SKM-1 (cell line): ENCODE results near the gene PRIM2.
"Not testable (repeated sequence)": the region's sequence is repeated elsewhere in the genome, so short reads cannot be mapped to it uniquely, and the experiment has no call there.

Experiments
- DNase-seq: peaks from one replicate; lab custom pipeline; 2025; ENCODE audit not compliant: unreplicated experiment; lab: John Stamatoyannopoulos, UW

PRIM2 gene

DNA sequence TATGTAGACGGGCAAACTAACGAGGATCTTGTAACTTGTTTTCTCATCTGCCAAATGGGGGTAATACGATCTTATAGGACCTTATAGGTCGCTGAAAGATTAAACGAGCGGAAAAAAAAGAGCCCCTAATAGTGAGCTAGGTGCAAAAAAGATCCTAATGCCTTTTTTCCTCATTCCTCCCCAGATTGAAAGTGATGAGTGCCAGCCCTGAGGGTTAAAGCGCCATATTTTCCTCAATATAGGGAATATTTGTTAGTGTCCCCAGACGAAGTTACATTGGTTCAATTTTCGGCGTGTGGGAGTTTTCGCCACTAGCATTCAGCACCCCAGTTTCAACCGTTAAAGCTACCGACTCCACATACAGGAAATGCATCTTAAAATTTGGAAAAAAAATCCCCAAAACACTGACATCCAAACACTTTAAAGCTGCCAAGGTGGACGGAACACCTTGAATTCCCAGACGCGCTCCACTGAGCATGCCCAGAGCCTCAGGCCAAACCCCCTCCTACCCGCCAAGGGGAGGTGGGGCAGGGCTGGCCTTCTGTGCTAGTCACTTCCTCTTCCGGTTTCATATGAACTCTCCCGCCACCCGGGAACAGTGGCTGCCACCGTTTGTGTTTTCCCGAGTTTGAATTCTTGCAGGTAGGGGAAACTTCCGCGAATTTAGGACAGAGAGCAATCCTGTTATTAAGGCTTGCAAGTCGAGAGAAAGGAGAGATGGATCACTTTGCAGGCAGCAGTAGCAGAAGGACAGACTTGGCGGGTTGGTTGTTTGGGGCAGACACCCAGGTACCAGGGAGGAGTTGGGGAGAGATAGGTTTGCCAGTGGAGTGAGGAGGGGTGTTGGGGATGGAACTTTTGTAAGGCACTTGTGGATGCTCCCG, at the start of gene PRIM2:
PRIM2 (plus strand) TSS at position 571 of the 884 bp plus-strand sequence. CDS start 816 bp downstream, outside the sequence.
- peak; percentile 82 for DNase-seq

DNA sequence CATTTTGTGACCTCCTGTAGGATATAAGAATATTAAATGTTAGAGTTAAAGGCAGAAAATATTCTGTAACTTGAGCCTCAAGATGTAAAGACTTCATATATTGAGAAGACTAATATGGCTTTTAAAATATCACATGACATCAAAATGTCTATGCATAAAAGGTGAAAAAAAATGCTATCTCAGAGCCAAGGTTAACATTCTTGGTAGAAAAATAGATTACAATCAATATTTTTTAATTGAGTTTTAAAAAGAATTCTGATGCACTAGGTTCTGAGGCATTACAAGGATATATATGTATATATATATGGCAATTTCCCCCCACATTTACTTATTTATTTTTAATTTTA, 49.2 kb upstream of the PRIM2 start:
- no peak for DNase-seq

GRCh38 chr6:57274113-57274824, 43.2 kb upstream of the PRIM2 start:
- DNase-seq = not testable (repeated sequence)

DNA sequence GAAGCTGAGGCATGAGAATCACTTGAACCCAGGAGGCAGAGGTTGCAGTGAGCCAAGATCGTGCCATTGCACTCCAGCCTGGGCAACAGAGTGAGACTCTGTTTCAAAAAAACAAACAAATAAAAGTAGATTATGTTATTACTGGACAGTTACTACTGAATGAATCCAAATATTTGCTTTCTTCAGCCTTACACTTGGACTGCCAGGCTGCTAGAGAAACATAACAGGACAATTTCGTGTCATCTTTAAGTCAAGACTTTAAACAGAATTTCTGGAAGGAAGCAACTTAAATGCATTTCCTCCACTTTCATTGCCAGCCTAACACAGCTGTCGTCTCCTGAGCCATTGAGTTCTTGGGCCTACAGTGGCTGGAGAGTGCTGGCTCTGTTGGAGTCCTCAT, 42.0 kb upstream of the PRIM2 start:
- no peak for DNase-seq

DNA sequence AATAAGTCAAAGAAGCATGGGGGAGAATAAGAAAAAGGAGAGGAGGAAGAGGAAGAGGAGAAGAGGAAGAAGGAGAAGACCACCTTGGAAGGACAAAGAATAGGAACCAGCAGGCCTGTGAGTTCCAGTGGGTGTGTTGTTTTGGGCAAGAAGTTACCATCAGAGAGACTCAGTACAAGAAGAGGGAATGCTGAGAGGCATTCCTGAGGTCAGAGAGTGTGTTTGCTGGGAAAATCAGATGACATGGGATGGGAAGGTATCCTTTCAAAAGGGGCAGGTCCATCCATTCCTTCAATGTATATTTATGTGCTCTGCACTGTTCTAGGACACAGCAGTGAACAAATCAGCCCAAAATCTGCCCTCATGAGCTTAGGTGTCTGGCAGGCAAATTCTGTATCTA, 40.5 kb upstream of the PRIM2 start:
- no peak for DNase-seq

GRCh38 chr6:57278570-57278969, 38.9 kb upstream of the PRIM2 start:
- no peak for DNase-seq

GRCh38 chr6:57279013-57279412, 38.4 kb upstream of the PRIM2 start:
- no peak for DNase-seq

- no peak for DNase-seq
Measured at GRCh38 chr6:57283106-57283505, 34.3 kb upstream of the PRIM2 start.

DNA sequence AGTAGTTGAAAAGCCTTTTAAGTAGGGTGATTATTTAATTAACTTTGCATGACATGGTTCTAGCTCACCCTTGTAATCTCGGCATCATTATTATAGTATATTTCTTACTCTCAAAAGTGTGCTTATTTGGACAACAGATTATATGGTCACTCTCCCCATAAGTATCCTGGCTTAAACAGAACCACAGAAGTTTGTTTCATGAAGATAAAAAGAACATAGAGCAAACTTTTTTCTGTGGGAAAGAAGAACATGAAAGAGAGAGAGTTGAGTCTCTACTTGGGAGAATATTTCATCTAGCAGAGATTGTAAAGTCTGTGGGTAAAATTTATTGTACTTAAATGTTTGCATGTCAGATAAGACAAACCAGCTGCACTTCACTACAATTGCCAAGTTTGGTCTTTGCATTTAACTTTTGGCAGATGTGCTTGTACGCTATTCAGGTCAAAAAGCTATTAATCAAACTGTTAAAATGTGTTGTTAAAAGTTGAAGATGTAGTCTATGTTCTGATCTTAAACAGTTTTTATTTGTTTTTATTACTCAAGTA, 33.4 kb upstream of the PRIM2 start:
- no peak for DNase-seq

GRCh38 chr6:57288136-57288535, 29.3 kb upstream of the PRIM2 start:
- DNase-seq = not testable (repeated sequence)

- DNase-seq = not testable (repeated sequence)
Measured at GRCh38 chr6:57293472-57293871, 24.0 kb upstream of the PRIM2 start.

DNA sequence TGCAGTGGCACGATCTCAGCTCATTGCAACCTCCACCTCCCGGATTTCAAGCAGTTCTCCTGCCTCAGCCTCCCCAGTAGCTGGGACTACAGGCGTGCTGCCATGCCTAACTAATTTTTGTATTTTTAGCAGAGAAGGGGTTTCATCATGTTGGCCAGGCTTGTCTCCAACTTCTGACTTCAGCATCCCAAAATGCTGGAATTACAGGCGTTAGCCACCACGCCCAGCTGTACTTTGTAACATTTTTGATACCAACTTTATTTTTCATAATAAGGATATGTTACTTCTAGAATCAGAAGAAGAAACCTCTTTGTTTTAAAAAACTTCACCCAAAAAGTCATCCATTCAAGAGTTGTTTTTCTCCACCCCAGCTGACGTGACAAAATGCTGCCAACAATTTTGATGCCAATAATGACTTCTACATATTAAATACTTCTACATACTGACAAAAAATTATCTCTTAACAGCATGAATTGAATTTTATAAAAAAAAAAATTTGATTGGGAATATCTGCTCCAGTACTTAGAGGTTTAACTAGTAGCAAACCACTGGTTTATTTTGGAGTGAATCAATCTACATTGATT, 22.5 kb upstream of the PRIM2 start:
- no peak for DNase-seq

GRCh38 chr6:57297505-57297904, 19.9 kb upstream of the PRIM2 start:
- DNase-seq = no peak

DNA sequence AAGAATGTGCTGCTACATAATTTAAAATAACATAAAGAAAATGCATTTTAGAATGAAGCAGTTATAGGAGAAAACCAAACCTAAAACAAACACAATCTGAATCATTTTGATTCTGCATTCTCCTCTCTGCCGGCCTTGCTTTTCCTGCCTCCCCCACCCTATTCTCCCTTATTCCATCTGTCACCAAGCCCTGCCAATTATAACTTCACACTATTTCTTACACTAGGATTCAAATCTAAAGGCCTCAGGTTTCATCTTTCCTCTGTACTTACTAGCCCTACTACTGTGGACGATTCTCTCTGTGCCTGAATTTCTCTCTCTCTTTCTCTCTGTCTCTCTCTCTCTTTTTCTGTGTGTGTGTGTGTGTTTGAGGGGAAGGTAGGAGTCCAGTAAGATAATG, 18.7 kb upstream of the PRIM2 start:
- DNase-seq = no peak

- no peak for DNase-seq
Measured at GRCh38 chr6:57301757-57302156, 15.7 kb upstream of the PRIM2 start.

DNA sequence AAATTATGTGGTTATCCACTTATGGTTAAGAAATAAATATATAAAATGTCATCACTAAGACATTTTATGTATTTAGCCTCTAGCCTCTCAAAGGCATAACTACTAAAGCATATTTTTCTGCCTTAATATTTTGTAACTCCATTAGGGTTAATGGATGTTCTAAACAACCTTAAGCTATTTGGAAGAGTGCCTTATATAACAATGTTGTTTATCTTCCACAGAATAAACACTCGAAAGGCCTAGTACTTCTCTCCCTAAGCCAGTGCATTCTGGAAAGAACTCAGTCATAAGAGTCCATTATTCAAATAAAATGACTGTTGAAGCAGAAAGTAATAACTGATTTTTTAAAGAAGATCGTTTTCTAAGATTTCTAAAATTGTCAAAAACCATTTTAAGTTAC, 15.0 kb upstream of the PRIM2 start:
- no peak for DNase-seq

GRCh38 chr6:57303931-57304681, 13.3 kb upstream of the PRIM2 start:
- DNase-seq = no peak

- no peak for DNase-seq
Measured at GRCh38 chr6:57305107-57305506, 12.3 kb upstream of the PRIM2 start.

GRCh38 chr6:57305761-57306160, 11.7 kb upstream of the PRIM2 start:
- DNase-seq = no peak

GRCh38 chr6:57306273-57306672, 11.2 kb upstream of the PRIM2 start:
- no peak for DNase-seq

GRCh38 chr6:57307850-57308249, 9.6 kb upstream of the PRIM2 start:
- no peak for DNase-seq
